K562 (cell line): Measurements from ENCODE around the gene GLRX2. TPM values are rescaled to one million over a fixed set of nuclear protein-coding genes. Genes with fewer than 3 reads are reported as not detected.

ENCODE experiments used
- CREBBP ChIP-seq: IDR thresholded peaks from one replicate; pipeline ENCODE4 v1.6.1; 2012; ENCODE audit warnings: low read depth, mild to moderate bottlenecking, control low read depth, inconsistent platforms, low read length
- YY1 ChIP-seq, 3 experiments: IDR thresholded peaks; 2 replicates each; pipeline ENCODE4 v1.6.1; 2011; ENCODE audit warnings: low read length in 2 of 3, mild to moderate bottlenecking in 2 of 3, moderate library complexity in 2 of 3, borderline replicate concordance in 1 of 3, control low read depth in 1 of 3, low read depth in 1 of 3; ENCODE audit not compliant: insufficient read depth in 3 of 3, insufficient replicate concordance in 2 of 3, control insufficient read depth in 1 of 3, insufficient read length in 1 of 3; ENCODE audit errors: extremely low read depth in 1 of 3
- ZNF318 ChIP-seq, 2 experiments: fragments of 450-650 bp; IDR thresholded peaks; 2 replicates each; pipeline ENCODE4 v1.6.1; 2016; ENCODE audit warnings: mild to moderate bottlenecking in 2 of 2, borderline replicate concordance in 1 of 2, low read depth in 1 of 2, moderate library complexity in 1 of 2
- ZNF431 ChIP-seq: sonication (generic); formaldehyde crosslinking; IDR thresholded peaks from 2 replicates; pipeline ENCODE4 v1.8.0; 2022; ENCODE audit warnings: mild to moderate bottlenecking, missing genetic modification reagents
- polyA plus RNA-seq, 8 experiments: library from polyadenylated mRNA; depleted of rRNA in 4 of 8; stranded (reverse) in 5 of 8; unstranded in 3 of 8; fragments of >200 nt; fragmentation: Nextera tagmentation in 2 of 8; fragmentation: Illumina TruSeq in 1 of 8; extraction: Ambion mirVana in 2 of 8; extraction: Trizol in 1 of 8; gene quantifications; 2 replicates each; pipeline versions ENCODE4 v1.2.1 to v1.2.3, GENCODE V29; 2011 to 2014; ENCODE audit warnings: inconsistent platforms in 1 of 8, missing spikeins in 1 of 8
- total RNA-seq, 7 experiments: library from RNA; depleted of rRNA in 6 of 7; stranded (reverse); fragments of >200 nt in 6 of 7; fragmentation: Illumina TruSeq in 2 of 7; extraction: Trizol in 2 of 7; gene quantifications; 2 replicates each; pipeline versions ENCODE4 v1.2.1 to v1.2.3, GENCODE V29; 2011 to 2021; ENCODE audit warnings: low replicate concordance in 1 of 7
- TF ChIP-seq, protein P1 (sequence below): fragments of 250-450 bp; sonication (Bioruptor Pico); IDR thresholded peaks from 2 replicates; pipeline ENCODE4 v1.5.0; 2021; ENCODE audit warnings: mild to moderate bottlenecking, borderline replicate concordance

The GLRX2 gene
- total and polyA plus RNA-seq, 9 of the 15 experiments (the other 6 are each of a cell fraction or from before 2014, with no cell fraction given), result 13.3 to 82.6 (median 55.1) TPM

- TF ChIP-seq ZNF318 (IDR thresholded peaks at IDR 0.05; ENCODE audit: borderline replicate concordance in 1 of 2, low read depth in 1 of 2), result no peak
- TF ChIP-seq, protein P1, sequence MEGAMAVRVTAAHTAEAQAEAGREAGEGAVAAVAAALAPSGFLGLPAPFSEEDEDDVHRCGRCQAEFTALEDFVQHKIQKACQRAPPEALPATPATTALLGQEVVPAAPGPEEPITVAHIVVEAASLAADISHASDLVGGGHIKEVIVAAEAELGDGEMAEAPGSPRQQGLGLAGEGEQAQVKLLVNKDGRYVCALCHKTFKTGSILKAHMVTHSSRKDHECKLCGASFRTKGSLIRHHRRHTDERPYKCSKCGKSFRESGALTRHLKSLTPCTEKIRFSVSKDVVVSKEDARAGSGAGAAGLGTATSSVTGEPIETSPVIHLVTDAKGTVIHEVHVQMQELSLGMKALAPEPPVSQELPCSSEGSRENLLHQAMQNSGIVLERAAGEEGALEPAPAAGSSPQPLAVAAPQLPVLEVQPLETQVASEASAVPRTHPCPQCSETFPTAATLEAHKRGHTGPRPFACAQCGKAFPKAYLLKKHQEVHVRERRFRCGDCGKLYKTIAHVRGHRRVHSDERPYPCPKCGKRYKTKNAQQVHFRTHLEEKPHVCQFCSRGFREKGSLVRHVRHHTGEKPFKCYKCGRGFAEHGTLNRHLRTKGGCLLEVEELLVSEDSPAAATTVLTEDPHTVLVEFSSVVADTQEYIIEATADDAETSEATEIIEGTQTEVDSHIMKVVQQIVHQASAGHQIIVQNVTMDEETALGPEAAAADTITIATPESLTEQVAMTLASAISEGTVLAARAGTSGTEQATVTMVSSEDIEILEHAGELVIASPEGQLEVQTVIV (CRISPR knock-in tag), result no peak
- TF ChIP-seq YY1 (IDR thresholded peaks at IDR 0.05; ENCODE audit: borderline replicate concordance in 1 of 3, control insufficient read depth in 1 of 3, extremely low read depth in 1 of 3, insufficient read depth in 3 of 3, insufficient read length in 1 of 3, insufficient replicate concordance in 2 of 3, low read depth in 1 of 3, low read length in 2 of 3), result no peak
- no peak for TF ChIP-seq ZNF431 (CRISPR knock-in tag)
- TF ChIP-seq CREBBP, result no peak
These were observed 20.0 kb downstream of the GLRX2 start (continued) for GRCh38 chr1:193085263-193085662.
